HepG2 (cell line): ENCODE data around the gene JPH3. TPM values are rescaled to one million over a fixed set of nuclear protein-coding genes. Genes with fewer than 3 reads are reported as not detected.

ENCODE experiments used
- DMAP1 ChIP-seq: IDR thresholded peaks from 2 replicates; pipeline ENCODE4 v1.6.1; 2016
- ESRRA ChIP-seq: sonication (generic); formaldehyde crosslinking; IDR thresholded peaks from 2 replicates; pipeline ENCODE4 v1.5.1; 2020; ENCODE audit warnings: mild to moderate bottlenecking, low read depth, missing genetic modification reagents
- FOSL2 ChIP-seq: sonication (generic); formaldehyde crosslinking; IDR thresholded peaks from 2 replicates; pipeline ENCODE4 v1.4.0; 2020; ENCODE audit warnings: missing genetic modification reagents
- GATAD2A ChIP-seq: IDR thresholded peaks from 2 replicates; pipeline ENCODE4 v1.6.1; 2016
- MED13 ChIP-seq: sonication (generic); formaldehyde crosslinking; IDR thresholded peaks from 2 replicates; pipeline ENCODE4 v1.5.0; 2020; ENCODE audit warnings: missing genetic modification reagents
- NCOR1 ChIP-seq: fragments of 200-600 bp; sonication (generic); IDR thresholded peaks from 2 replicates; pipeline ENCODE4 v1.7.0; 2017; ENCODE audit warnings: antibody characterized with exemption, low read length, borderline replicate concordance
- SKI ChIP-seq: fragments of 450-650 bp; IDR thresholded peaks from one replicate; pipeline ENCODE4 v1.6.1; 2018; ENCODE audit warnings: mild to moderate bottlenecking; ENCODE audit not compliant: partially characterized antibody
- SOX5 ChIP-seq: IDR thresholded peaks from 2 replicates; pipeline ENCODE4 v1.6.1; 2016; ENCODE audit warnings: borderline replicate concordance
- STAG1 ChIP-seq: sonication (generic); formaldehyde crosslinking; IDR thresholded peaks from 2 replicates; pipeline ENCODE4 v1.4.0; 2020; ENCODE audit warnings: missing genetic modification reagents
- ZNF12 ChIP-seq: sonication (generic); formaldehyde crosslinking; IDR thresholded peaks from 2 replicates; pipeline ENCODE4 v1.5.0; 2020; ENCODE audit warnings: missing genetic modification reagents
- ZNF430 ChIP-seq: sonication (generic); formaldehyde crosslinking; IDR thresholded peaks from 2 replicates; pipeline ENCODE4 v1.9.0; 2021; ENCODE audit warnings: mild to moderate bottlenecking, missing genetic modification reagents
- polyA plus RNA-seq, 8 experiments: library from polyadenylated mRNA; depleted of rRNA in 3 of 8; stranded (reverse) in 7 of 8; unstranded in 1 of 8; fragments of >200 nt; fragmentation: Illumina TruSeq in 4 of 8; extraction: Trizol in 4 of 8; gene quantifications; 2 replicates each; pipeline versions ENCODE4 v1.2.1 to v1.2.3, GENCODE V29; 2011 to 2016; ENCODE audit warnings: low read depth in 4 of 8, missing spikeins in 1 of 8, mixed read lengths in 1 of 8; ENCODE audit not compliant: insufficient read depth in 1 of 8
- total RNA-seq, 5 experiments: library from RNA; depleted of rRNA; stranded (reverse); fragments of >200 nt; fragmentation: Illumina TruSeq; extraction: Trizol; gene quantifications; 2 replicates each; pipeline ENCODE4 v1.2.3, GENCODE V29; 2016; ENCODE audit warnings: low read depth in 1 of 5
- TF ChIP-seq, protein P1 (sequence below), 2 experiments: fragments of 450-650 bp in 1 of 2; sonication (generic) in 1 of 2; formaldehyde crosslinking in 1 of 2; IDR thresholded peaks; 2 replicates each; pipeline versions ENCODE4 v1.6.1 to v1.8.0; 2016 to 2022; ENCODE audit warnings: antibody characterized with exemption in 1 of 2, mild to moderate bottlenecking in 1 of 2, missing genetic modification reagents in 1 of 2
- TF ChIP-seq, protein P2 (sequence below): sonication (generic); formaldehyde crosslinking; IDR thresholded peaks from 2 replicates; pipeline ENCODE4 v1.5.0; 2020; ENCODE audit warnings: mild to moderate bottlenecking, missing genetic modification reagents, borderline replicate concordance

Gene JPH3
- total and polyA plus RNA-seq, 2 of the 13 experiments (the other 11 are each of a cell fraction or from before 2014, with no cell fraction given) = not detected

DNA sequence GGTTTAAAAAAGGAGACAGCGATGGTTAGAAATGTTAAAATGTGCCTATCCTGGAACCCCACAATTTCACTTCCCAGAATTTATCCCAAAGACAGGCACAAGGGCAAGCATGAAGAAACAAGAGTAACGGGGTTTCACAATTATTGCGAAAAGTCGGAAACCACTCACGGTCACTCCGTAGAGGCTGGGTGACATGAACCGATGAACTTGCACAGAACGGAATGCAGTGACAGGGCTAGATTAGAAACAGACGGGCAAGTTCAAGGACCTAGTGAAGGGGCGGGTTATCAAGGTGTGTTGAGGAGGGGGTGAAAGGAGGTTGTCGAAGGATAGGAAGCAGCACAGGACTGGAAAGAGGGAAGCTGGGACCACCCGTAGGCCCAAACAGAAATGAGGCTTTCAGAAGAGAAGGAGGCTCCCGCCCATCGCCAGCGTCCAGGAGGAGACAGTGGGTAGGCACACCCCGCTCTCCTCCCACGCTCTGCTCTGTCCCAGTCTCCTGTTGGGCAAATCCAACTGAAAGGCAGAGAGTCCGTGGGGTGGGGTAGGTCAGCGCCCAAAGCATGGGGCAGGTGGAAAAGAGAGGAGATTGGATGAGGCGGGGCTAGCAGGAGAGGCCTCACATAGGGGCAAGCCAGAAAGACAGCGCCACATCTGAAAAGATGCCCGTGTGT, 47.4 kb upstream of the JPH3 start (continued):
- TF ChIP-seq, protein P1, sequence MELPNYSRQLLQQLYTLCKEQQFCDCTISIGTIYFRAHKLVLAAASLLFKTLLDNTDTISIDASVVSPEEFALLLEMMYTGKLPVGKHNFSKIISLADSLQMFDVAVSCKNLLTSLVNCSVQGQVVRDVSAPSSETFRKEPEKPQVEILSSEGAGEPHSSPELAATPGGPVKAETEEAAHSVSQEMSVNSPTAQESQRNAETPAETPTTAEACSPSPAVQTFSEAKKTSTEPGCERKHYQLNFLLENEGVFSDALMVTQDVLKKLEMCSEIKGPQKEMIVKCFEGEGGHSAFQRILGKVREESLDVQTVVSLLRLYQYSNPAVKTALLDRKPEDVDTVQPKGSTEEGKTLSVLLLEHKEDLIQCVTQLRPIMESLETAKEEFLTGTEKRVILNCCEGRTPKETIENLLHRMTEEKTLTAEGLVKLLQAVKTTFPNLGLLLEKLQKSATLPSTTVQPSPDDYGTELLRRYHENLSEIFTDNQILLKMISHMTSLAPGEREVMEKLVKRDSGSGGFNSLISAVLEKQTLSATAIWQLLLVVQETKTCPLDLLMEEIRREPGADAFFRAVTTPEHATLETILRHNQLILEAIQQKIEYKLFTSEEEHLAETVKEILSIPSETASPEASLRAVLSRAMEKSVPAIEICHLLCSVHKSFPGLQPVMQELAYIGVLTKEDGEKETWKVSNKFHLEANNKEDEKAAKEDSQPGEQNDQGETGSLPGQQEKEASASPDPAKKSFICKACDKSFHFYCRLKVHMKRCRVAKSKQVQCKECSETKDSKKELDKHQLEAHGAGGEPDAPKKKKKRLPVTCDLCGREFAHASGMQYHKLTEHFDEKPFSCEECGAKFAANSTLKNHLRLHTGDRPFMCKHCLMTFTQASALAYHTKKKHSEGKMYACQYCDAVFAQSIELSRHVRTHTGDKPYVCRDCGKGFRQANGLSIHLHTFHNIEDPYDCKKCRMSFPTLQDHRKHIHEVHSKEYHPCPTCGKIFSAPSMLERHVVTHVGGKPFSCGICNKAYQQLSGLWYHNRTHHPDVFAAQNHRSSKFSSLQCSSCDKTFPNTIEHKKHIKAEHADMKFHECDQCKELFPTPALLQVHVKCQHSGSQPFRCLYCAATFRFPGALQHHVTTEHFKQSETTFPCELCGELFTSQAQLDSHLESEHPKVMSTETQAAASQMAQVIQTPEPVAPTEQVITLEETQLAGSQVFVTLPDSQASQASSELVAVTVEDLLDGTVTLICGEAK (IDR thresholded peaks at IDR 0.05) = no peak
- TF ChIP-seq, protein P1 (CRISPR knock-in tag; IDR thresholded peaks at IDR 0.05) = 0 out of 2 replicates have a peak, but pooled peaks have one; percentile 17
- 0 out of 2 replicates have a peak, but pooled peaks have one; percentile 14 for TF ChIP-seq DMAP1 (CRISPR knock-in tag)
- TF ChIP-seq SKI = peak; percentile 95
- no peak for TF ChIP-seq MED13 (CRISPR knock-in tag)
- TF ChIP-seq ZNF12 (CRISPR knock-in tag) = peak; percentile 41; the same call in 1 of the 2 replicates
- TF ChIP-seq NCOR1 = peak; percentile 81; the same call in 1 of the 2 replicates
- 0 out of 2 replicates have a peak, but pooled peaks have one; percentile 30 for TF ChIP-seq ZNF430
- TF ChIP-seq STAG1 (CRISPR knock-in tag) = no peak
- peak; percentile 72 for TF ChIP-seq FOSL2
- TF ChIP-seq ESRRA (CRISPR knock-in tag) = 0 out of 2 replicates have a peak, but pooled peaks have one; percentile 54
- TF ChIP-seq SOX5 (CRISPR knock-in tag) = peak; percentile 29; the same call in 1 of the 2 replicates
- TF ChIP-seq GATAD2A (CRISPR knock-in tag) = peak; percentile 53; the same call in 1 of the 2 replicates
- TF ChIP-seq, protein P2, sequence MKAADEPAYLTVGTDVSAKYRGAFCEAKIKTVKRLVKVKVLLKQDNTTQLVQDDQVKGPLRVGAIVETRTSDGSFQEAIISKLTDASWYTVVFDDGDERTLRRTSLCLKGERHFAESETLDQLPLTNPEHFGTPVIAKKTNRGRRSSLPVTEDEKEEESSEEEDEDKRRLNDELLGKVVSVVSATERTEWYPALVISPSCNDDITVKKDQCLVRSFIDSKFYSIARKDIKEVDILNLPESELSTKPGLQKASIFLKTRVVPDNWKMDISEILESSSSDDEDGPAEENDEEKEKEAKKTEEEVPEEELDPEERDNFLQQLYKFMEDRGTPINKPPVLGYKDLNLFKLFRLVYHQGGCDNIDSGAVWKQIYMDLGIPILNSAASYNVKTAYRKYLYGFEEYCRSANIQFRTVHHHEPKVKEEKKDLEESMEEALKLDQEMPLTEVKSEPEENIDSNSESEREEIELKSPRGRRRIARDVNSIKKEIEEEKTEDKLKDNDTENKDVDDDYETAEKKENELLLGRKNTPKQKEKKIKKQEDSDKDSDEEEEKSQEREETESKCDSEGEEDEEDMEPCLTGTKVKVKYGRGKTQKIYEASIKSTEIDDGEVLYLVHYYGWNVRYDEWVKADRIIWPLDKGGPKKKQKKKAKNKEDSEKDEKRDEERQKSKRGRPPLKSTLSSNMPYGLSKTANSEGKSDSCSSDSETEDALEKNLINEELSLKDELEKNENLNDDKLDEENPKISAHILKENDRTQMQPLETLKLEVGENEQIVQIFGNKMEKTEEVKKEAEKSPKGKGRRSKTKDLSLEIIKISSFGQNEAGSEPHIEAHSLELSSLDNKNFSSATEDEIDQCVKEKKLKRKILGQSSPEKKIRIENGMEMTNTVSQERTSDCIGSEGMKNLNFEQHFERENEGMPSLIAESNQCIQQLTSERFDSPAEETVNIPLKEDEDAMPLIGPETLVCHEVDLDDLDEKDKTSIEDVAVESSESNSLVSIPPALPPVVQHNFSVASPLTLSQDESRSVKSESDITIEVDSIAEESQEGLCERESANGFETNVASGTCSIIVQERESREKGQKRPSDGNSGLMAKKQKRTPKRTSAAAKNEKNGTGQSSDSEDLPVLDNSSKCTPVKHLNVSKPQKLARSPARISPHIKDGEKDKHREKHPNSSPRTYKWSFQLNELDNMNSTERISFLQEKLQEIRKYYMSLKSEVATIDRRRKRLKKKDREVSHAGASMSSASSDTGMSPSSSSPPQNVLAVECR (CRISPR knock-in tag) = peak; percentile 33; the same call in 1 of the 2 replicates
